Esophagus squamous epithelium (tissue), 4 donors: Measurements from ENCODE around the gene SS18L1.

Experiments
- POLR2A ChIP-seq, 4 donors: fragments of 450-650 bp; IDR thresholded peaks; one replicate each; pipeline ENCODE4 v1.6.1; 2017; ENCODE audit warnings: antibody characterized with exemption in 4 of 4, mild to moderate bottlenecking in 4 of 4, moderate library complexity in 3 of 4
- TF ChIP-seq, protein P1 (sequence below), 6 experiments: fragments of 450-650 bp in 4 of 6; fragments of 200-600 bp in 2 of 6; sonication (generic) in 2 of 6; IDR thresholded peaks; one replicate each; pipeline ENCODE4 v1.5.1; 2016 to 2019; ENCODE audit warnings: antibody characterized with exemption in 6 of 6, mild to moderate bottlenecking in 4 of 6, moderate library complexity in 4 of 6

DNA sequence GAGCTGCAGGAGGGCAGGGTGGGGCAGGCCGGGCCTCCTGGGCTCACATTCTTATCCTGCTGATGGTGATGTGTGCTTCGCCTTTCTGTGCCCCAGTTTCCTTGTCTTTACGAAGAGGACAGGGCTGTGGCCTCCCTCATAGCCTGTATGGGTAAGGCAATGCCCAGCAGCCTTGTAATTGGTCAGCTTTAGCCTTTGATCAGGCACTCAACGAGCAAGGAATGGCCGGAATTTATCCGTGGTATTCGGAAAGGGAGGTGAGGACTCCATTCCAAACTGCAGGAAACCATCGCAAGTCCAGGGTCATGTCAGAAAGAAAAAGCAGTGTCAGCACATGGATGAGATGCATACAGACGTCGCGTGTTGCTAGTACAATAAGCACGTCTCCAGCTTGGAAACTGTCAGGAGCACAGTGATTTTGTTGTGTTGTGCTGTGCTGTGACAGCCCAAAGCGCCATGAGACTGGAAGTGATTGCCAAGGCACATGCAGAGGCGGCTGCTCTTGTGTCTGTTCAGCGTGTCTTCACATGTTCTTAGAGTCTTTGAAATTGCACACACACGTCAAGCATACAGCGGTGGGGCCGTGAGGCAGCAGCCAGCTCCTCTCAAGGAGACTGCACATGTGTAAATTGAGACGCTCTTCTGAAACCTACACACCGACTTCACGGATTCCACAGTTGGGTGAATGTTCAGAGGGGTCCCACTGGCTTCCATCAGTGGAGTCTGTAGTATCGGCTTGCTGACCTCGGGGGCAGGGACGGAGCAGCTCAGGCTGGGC, 6.2 kb downstream of the SS18L1 start:
- no peak for TF ChIP-seq POLR2A (IDR thresholded peaks at IDR 0.05)
- TF ChIP-seq, protein P1, sequence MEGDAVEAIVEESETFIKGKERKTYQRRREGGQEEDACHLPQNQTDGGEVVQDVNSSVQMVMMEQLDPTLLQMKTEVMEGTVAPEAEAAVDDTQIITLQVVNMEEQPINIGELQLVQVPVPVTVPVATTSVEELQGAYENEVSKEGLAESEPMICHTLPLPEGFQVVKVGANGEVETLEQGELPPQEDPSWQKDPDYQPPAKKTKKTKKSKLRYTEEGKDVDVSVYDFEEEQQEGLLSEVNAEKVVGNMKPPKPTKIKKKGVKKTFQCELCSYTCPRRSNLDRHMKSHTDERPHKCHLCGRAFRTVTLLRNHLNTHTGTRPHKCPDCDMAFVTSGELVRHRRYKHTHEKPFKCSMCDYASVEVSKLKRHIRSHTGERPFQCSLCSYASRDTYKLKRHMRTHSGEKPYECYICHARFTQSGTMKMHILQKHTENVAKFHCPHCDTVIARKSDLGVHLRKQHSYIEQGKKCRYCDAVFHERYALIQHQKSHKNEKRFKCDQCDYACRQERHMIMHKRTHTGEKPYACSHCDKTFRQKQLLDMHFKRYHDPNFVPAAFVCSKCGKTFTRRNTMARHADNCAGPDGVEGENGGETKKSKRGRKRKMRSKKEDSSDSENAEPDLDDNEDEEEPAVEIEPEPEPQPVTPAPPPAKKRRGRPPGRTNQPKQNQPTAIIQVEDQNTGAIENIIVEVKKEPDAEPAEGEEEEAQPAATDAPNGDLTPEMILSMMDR (IDR thresholded peaks at IDR 0.05): no peak
